PC-9 (cell line): ENCODE measurements around the gene PIK3CB. TPM values are rescaled to one million over a fixed set of nuclear protein-coding genes. Genes with fewer than 3 reads are reported as not detected.
"Not testable (repeated sequence)": the region's sequence is repeated elsewhere in the genome, so short reads cannot be mapped to it uniquely, and the experiment has no call there.

Source experiments
- BruUV-seq: library from RNA; stranded (reverse); fragments of 400-500 nt; replicated peaks from 2 replicates; lab custom pipeline; 2021; lab: Mats Ljungman, UMichigan
- CTCF ChIA-PET: fragments of 300-600 bp; sonication (Branson Sonifier 250); formaldehyde crosslinking; loops from one replicate; lab custom pipeline; 2022; ENCODE audit warnings: antibody characterized with exemption; lab: Charles Lee
- POLR2A ChIA-PET: fragments of 300-600 bp; sonication (Branson Sonifier 250); formaldehyde crosslinking; loops from one replicate; lab custom pipeline; 2022; ENCODE audit warnings: antibody characterized with exemption; ENCODE audit not compliant: unreplicated experiment; lab: Charles Lee
- DNase-seq, 2 experiments: peaks; one replicate each; pipeline versions ENCODE4 v3.0.0 to v3.0.0-alpha.2; 2015 to 2022; ENCODE audit warnings: mixed read lengths in 1 of 2
- H2AFZ ChIP-seq: fragments of 200-600 bp; sonication (generic); 2 replicates; pipeline ENCODE4 v1.8.1; 2017; ENCODE audit warnings: antibody characterized with exemption
- H3F3A ChIP-seq: fragments of 200-600 bp; sonication (generic); 2 replicates; pipeline ENCODE4 v1.8.1; 2017; ENCODE audit warnings: antibody characterized with exemption, mild to moderate bottlenecking, low read depth; ENCODE audit not compliant: insufficient read depth
- H3K27ac ChIP-seq: fragments of 200-600 bp; sonication (generic); 2 replicates; pipeline ENCODE4 v1.6.1; 2016; ENCODE audit warnings: mixed run types
- H3K27me3 ChIP-seq: fragments of 200-600 bp; sonication (generic); 2 replicates; pipeline ENCODE4 v1.6.1; 2016; ENCODE audit warnings: low read depth, mixed run types; ENCODE audit not compliant: insufficient read depth
- H3K36me3 ChIP-seq: fragments of 200-600 bp; sonication (generic); 2 replicates; pipeline ENCODE4 v1.6.1; 2016; ENCODE audit warnings: low read depth, mixed run types
- H3K4me1 ChIP-seq: fragments of 200-600 bp; sonication (generic); replicated peaks from 2 replicates; pipeline ENCODE4 v1.6.1; 2016; ENCODE audit warnings: mixed run types; ENCODE audit not compliant: insufficient read depth
- H3K4me2 ChIP-seq: fragments of 200-600 bp; sonication (generic); 2 replicates; pipeline ENCODE4 v1.6.1; 2017; ENCODE audit warnings: mixed run types
- H3K4me3 ChIP-seq: fragments of 200-600 bp; sonication (generic); 2 replicates; pipeline ENCODE4 v1.6.1; 2016; ENCODE audit warnings: mixed run types
- H3K79me2 ChIP-seq: fragments of 200-600 bp; sonication (generic); 2 replicates; pipeline ENCODE4 v1.6.1; 2017; ENCODE audit warnings: low read depth, mixed run types
- H3K9me2 ChIP-seq: fragments of 200-600 bp; sonication (generic); 2 replicates; pipeline ENCODE4 v1.8.1; 2017; ENCODE audit warnings: mild to moderate bottlenecking; ENCODE audit not compliant: insufficient read depth
- H3K9me3 ChIP-seq: fragments of 200-600 bp; sonication (generic); 2 replicates; pipeline ENCODE4 v1.8.1; 2016; ENCODE audit warnings: low read depth; ENCODE audit not compliant: insufficient read depth
- H4K20me1 ChIP-seq: fragments of 200-600 bp; sonication (generic); 2 replicates; pipeline ENCODE4 v1.8.1; 2017; ENCODE audit not compliant: insufficient read depth
- CTCF ChIP-seq: fragments of 200-600 bp; sonication (generic); conservative IDR thresholded peaks from 2 replicates; pipeline ENCODE4 v1.6.1; 2017; ENCODE audit warnings: mixed run types, antibody characterized with exemption, mild to moderate bottlenecking, moderate library complexity
- EZH2 ChIP-seq: fragments of 200-600 bp; sonication (generic); IDR thresholded peaks from 2 replicates; pipeline ENCODE4 v1.8.0; 2017; ENCODE audit warnings: antibody characterized with exemption, low read depth
- intact Hi-C: fragments of 100-400 bp; cut with micrococcal nuclease; formaldehyde crosslinking; loops from one replicate; pipeline ENCODE4 v1.10.0; 2022; ENCODE audit not compliant: unreplicated experiment
- total RNA-seq: library from RNA; stranded (reverse); gene quantifications from 2 replicates; pipeline ENCODE4 v1.2.3, GENCODE V29; 2021

PIK3CB gene
- total RNA-seq, 1 experiment from 2014 or later = 47.8 TPM

DNA sequence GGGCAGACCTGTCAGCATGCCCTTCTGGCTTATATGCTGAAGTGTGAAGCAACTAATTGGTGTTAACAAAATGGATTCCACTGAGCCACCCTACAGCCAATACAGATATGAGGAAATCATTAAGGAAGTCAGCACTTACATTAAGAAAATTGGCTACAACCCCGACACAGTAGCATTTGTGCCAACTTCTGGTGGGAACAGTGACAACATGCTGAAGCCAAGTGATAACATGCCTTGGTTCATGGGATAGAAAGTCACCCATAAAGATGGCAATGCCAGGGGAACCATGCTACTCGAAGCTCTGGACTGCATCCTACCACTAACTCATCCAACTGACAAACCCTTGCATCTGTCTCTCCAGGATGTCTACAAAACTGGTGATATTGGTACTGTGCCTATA, 9.4 kb downstream of the PIK3CB start:
- ChIA-PET CTCF (interaction anchor here (1.4 kb wide), 1 partner anchor 91 kb away, joined by 7 read pairs; no protein-coding TSS in a partner anchor), POLR2A (no interaction called here)
- no TSS peak for BruUV-seq
- no peaks in the 10 kb centered on the region for H3K27me3 ChIP-seq
- H3K4me2 ChIP-seq = no peak overlapping the region
- no peaks in the 10 kb centered on the region for H3K36me3 ChIP-seq
- no peaks in the 10 kb centered on the region for H4K20me1 ChIP-seq
- H3K27ac ChIP-seq = no peak overlapping the region
- TF ChIP-seq EZH2 (no peak), CTCF (no peak)
- DNase-seq = no peak
- H3K9me2 ChIP-seq = no peaks in the 10 kb centered on the region
- H3K4me3 ChIP-seq = no peak overlapping the region
- intact Hi-C loops = loop anchor here (5.0 kb wide), 1 partner anchor 43 kb away; no protein-coding TSS in a partner anchor
- no peaks in the 10 kb centered on the region for H3K9me3 ChIP-seq
- H3K79me2 ChIP-seq = peaks cover 77% of the 10 kb centered on the region
- peaks cover 8% of the 10 kb centered on the region for H3F3A ChIP-seq
- peaks cover 14% of the 10 kb centered on the region for H3K4me1 ChIP-seq
- H2AFZ ChIP-seq = no peak overlapping the region

DNA sequence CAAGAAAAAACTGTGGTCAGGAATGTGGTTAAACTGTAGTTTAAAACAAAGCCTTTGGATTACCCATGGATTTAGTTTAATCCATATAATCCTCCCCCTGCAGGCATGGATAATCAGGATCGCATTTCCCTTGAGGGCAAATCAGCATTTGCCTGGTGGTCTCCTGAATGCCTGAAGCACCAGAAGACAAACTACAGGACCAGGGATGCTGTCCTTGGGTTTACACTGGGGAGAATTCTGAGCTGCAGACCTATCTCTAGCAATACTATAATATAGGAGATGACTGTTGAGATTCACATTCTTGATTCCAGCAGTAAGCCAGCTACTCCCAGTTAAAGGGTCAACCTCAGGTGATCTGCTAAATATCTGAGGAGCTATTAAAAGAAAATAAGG, 10.6 kb downstream of the PIK3CB start:
- POLR2A ChIA-PET = interaction anchor here (0.7 kb wide), 1 partner anchor 14 kb away, joined by 6 read pairs; no protein-coding TSS in a partner anchor
- H3K9me2 ChIP-seq = no peaks in the 10 kb centered on the region
- H3K9me3 ChIP-seq = no peaks in the 10 kb centered on the region
- H3K4me2 ChIP-seq = peak overlapping the region; percentile 41
- H3K4me3 ChIP-seq = no peak overlapping the region
- H4K20me1 ChIP-seq = no peaks in the 10 kb centered on the region
- peaks cover 8% of the 10 kb centered on the region for H3F3A ChIP-seq
- H3K4me1 ChIP-seq = peaks cover 14% of the 10 kb centered on the region
- H3K27ac ChIP-seq = peak overlapping the region; percentile 54
- peaks cover 76% of the 10 kb centered on the region for H3K79me2 ChIP-seq
- H2AFZ ChIP-seq = no peak overlapping the region
- DNase-seq = peak in 1 of 2 experiments; percentile 6
- TF ChIP-seq CTCF (no peak), EZH2 (no peak)
- intact Hi-C loops = no loop called here
- CTCF ChIA-PET = interaction anchor here (0.9 to 1.3 kb wide), 4 partner anchors 39 to 407 kb away, joined by 3 to 10 read pairs (median 4); no protein-coding TSS in a partner anchor
- H3K36me3 ChIP-seq = no peaks in the 10 kb centered on the region
- no peaks in the 10 kb centered on the region for H3K27me3 ChIP-seq
- BruUV-seq = no TSS peak

DNA sequence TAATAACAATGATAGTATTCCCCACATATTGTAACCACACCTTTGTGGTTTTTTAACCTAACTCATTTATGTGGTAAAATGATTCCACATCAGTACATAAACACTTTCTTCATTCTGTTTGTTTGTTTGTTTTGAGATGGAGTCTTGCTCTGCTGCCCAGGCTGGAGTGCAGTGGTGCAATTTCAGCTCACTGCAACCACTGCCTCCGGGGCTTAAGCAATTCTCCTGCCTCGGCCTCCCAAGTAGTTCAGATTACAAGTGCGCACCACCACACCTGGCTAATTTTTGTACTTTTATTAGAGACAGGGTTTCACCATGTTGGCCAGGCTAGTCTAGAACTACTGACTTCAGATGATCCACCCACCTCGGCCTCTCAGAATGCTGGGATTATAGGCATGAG, 14.3 kb downstream of the PIK3CB start:
- Histone ChIP-seq H3K4me1 (peaks cover 14% of the 10 kb centered on the region), H3K79me2 (peaks cover 71% of the 10 kb centered on the region)
- H3K4me2 ChIP-seq, CTCF ChIA-PET, BruUV-seq, H3K9me2 ChIP-seq, H4K20me1 ChIP-seq, H3K4me3 ChIP-seq, H3F3A ChIP-seq, DNase-seq, H3K36me3 ChIP-seq, H3K27ac ChIP-seq, intact Hi-C loops, H3K9me3 ChIP-seq, H2AFZ ChIP-seq, H3K27me3 ChIP-seq: not testable (repeated sequence)
- POLR2A ChIA-PET = interaction anchor here (0.7 kb wide), 1 partner anchor 19 kb away, joined by 30 read pairs; no protein-coding TSS in a partner anchor
